ENCODE measurements around the gene PDGFRB.

GRCh38 chr5:150174285-150174684 lies 18.6 kb upstream of the PDGFRB start:
- TF ChIP-seq POLR2A (IDR thresholded peaks at IDR 0.05) (no peak), CTCF (IDR thresholded peaks at IDR 0.05) (no peak), POLR2AphosphoS5 (IDR thresholded peaks at IDR 0.05; ENCODE audit: insufficient read depth in 1 of 2, low read depth in 1 of 2) (no peak)

Data from vagina (tissue), 2 donors.